Sigmoid colon (tissue), 7 donors: Measurements from ENCODE around the gene PLAAT4. TPM values are rescaled to one million over a fixed set of nuclear protein-coding genes. Genes with fewer than 3 reads are reported as not detected.
A peak's percentile ranks its signal among the peaks of the same experiment; 100 is the strongest.

Experiments used
- DNase-seq: peaks from one replicate; pipeline ENCODE4 v3.0.0-alpha.2; 2019
- H3K27ac ChIP-seq, 4 donors: fragments of 200-600 bp; sonication (generic); one replicate each; pipeline ENCODE4 v1.5.1; 2016 to 2019; ENCODE audit warnings: mild to moderate bottlenecking in 1 of 4
- H3K27me3 ChIP-seq, 3 donors: fragments of 200-600 bp; sonication (generic); one replicate each; pipeline ENCODE4 v1.5.1; 2019; ENCODE audit warnings: mild to moderate bottlenecking in 1 of 3
- H3K36me3 ChIP-seq, 4 donors: fragments of 200-600 bp; sonication (generic); one replicate each; pipeline ENCODE4 v1.5.1; 2016 to 2019
- H3K4me1 ChIP-seq, 4 donors: fragments of 200-600 bp; sonication (generic); one replicate each; pipeline ENCODE4 v1.5.1; 2017 to 2019
- H3K4me3 ChIP-seq, 4 donors: fragments of 200-600 bp; sonication (generic); one replicate each; pipeline ENCODE4 v1.5.1; 2017 to 2019; ENCODE audit warnings: mild to moderate bottlenecking in 2 of 4, moderate library complexity in 1 of 4
- H3K9me3 ChIP-seq, 4 donors: fragments of 200-600 bp in 3 of 4; sonication (generic) in 3 of 4; one replicate each; pipeline versions ENCODE4 v1.5.1 to v1.6.1; 2013 to 2019
- EP300 ChIP-seq, 4 donors: sonication (generic); formaldehyde crosslinking; IDR thresholded peaks; one replicate each; pipeline ENCODE4 v1.6.1; 2017; ENCODE audit warnings: antibody characterized with exemption in 4 of 4
- POLR2A ChIP-seq, 2 donors: fragments of 450-650 bp; IDR thresholded peaks; one replicate each; pipeline ENCODE4 v1.6.1; 2016; ENCODE audit warnings: antibody characterized with exemption in 2 of 2, mild to moderate bottlenecking in 2 of 2, moderate library complexity in 2 of 2
- POLR2AphosphoS5 ChIP-seq, 4 donors: sonication (generic); formaldehyde crosslinking; IDR thresholded peaks; one replicate each; pipeline ENCODE4 v1.6.1; 2017; ENCODE audit warnings: antibody characterized with exemption in 4 of 4
- WGBS, 2 donors: extraction: QIAGEN DNeasy Blood & Tissue Kit; methylation state at CpG; one replicate each; pipeline ENCODE4 v1.1.7; 2013; 5-methylcytosine and 5-hydroxymethylcytosine counted together
- intact Hi-C: fragments of 100-400 bp; cut with DNase I; formaldehyde crosslinking; loops from one replicate; pipeline ENCODE4 v1.15.1; 2023
- polyA plus RNA-seq, 3 donors: library from polyadenylated mRNA; stranded (reverse); fragments of 200-250 nt; gene quantifications; one replicate each; pipeline ENCODE4 v1.2.3, GENCODE V29; 2013
- total RNA-seq, 4 donors: library from RNA; depleted of rRNA; stranded (reverse); fragments of >200 nt; gene quantifications; one replicate each; pipeline ENCODE4 v1.1.0, GENCODE V29; 2016
- TF ChIP-seq, protein P1 (sequence below), 4 experiments: fragments of 450-650 bp in 3 of 4; fragments of 200-600 bp in 1 of 4; IDR thresholded peaks; one replicate each; pipeline ENCODE4 v1.5.1; 2016 to 2019; ENCODE audit warnings: antibody characterized with exemption in 4 of 4, mild to moderate bottlenecking in 3 of 4, moderate library complexity in 2 of 4
- donor health status: healthy with polysubstance abuse.
- donor health status: Bipolar disorder and iron deficiency.
- donor health status: healthy.

The PLAAT4 gene
- total and polyA plus RNA-seq, 7 donors, result 36.7 to 262 (median 49.9) TPM

DNA sequence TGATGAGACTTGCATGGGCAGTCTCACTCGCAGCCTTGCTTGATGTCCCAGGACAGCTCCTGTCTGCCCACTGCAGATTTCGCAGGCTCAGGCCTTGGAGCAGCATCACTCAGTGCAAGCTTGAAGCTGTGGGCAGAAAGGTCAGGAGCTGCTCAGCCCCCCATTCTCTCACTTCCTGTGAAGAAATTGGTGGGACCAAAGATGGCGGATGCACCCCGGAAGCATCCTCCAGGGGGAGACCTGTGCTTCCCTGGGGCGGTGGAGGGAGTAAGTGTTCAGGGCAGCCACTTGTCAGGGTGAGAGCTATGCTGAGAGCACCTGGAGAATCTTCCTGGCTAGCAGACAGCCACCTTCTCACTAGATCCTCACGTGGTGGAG lies 15.3 kb downstream of the PLAAT4 start:
- Histone ChIP-seq H3K4me3 (no peak overlapping the region), H3K36me3 (peaks cover 0 to 6% (median 0%) of the 10 kb centered on the region in 4 donors), H3K27ac (no peak overlapping the region), H3K9me3 (no peaks in the 10 kb centered on the region), H3K27me3 (no peaks in the 10 kb centered on the region), H3K4me1 (no peaks in the 10 kb centered on the region)
- 85 to 91% methylated on average over 6 of the region's 6 CpGs for WGBS, 2 donors
- intact Hi-C loops, result no loop called here
- DNase-seq, result peak; percentile 46
- no peak for TF ChIP-seq POLR2A (IDR thresholded peaks at IDR 0.05)
- TF ChIP-seq, protein P1, sequence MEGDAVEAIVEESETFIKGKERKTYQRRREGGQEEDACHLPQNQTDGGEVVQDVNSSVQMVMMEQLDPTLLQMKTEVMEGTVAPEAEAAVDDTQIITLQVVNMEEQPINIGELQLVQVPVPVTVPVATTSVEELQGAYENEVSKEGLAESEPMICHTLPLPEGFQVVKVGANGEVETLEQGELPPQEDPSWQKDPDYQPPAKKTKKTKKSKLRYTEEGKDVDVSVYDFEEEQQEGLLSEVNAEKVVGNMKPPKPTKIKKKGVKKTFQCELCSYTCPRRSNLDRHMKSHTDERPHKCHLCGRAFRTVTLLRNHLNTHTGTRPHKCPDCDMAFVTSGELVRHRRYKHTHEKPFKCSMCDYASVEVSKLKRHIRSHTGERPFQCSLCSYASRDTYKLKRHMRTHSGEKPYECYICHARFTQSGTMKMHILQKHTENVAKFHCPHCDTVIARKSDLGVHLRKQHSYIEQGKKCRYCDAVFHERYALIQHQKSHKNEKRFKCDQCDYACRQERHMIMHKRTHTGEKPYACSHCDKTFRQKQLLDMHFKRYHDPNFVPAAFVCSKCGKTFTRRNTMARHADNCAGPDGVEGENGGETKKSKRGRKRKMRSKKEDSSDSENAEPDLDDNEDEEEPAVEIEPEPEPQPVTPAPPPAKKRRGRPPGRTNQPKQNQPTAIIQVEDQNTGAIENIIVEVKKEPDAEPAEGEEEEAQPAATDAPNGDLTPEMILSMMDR (IDR thresholded peaks at IDR 0.05), result no peak
- no peak for TF ChIP-seq POLR2AphosphoS5 (IDR thresholded peaks at IDR 0.05)
- TF ChIP-seq EP300 (IDR thresholded peaks at IDR 0.05), result no peak

DNA sequence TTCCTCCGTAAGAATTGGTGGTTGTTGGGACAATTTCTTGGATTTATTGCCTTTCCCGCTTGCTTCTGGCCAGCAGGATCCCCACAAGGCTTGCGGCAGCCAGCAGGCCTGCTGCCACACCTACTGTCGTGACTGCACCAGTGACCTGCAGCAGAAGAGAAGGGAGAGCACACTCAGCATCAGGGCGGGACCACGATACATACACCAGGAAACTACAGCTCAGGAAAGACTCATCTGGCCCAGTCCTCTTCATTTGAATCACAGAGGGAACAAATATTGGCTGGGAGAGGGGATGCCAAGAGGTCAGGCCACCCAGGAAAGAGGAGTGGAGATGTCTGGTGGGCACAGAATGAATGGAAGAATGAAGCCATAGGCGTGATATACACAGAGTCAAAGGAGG lies 16.3 kb downstream of the PLAAT4 start:
- Histone ChIP-seq H3K4me3 (no peak overlapping the region), H3K4me1 (no peaks in the 10 kb centered on the region), H3K9me3 (no peaks in the 10 kb centered on the region), H3K27me3 (no peaks in the 10 kb centered on the region), H3K27ac (no peak overlapping the region), H3K36me3 (no peaks in the 10 kb centered on the region)
- intact Hi-C loops, result no loop called here
- 36 to 77% methylated on average over 7 of the region's 7 CpGs for WGBS, 2 donors
- TF ChIP-seq POLR2A (IDR thresholded peaks at IDR 0.05) (no peak), POLR2AphosphoS5 (IDR thresholded peaks at IDR 0.05) (no peak), EP300 (IDR thresholded peaks at IDR 0.05) (no peak)
- TF ChIP-seq, protein P1 (IDR thresholded peaks at IDR 0.05), result no peak
- peak; percentile 30 for DNase-seq

DNA sequence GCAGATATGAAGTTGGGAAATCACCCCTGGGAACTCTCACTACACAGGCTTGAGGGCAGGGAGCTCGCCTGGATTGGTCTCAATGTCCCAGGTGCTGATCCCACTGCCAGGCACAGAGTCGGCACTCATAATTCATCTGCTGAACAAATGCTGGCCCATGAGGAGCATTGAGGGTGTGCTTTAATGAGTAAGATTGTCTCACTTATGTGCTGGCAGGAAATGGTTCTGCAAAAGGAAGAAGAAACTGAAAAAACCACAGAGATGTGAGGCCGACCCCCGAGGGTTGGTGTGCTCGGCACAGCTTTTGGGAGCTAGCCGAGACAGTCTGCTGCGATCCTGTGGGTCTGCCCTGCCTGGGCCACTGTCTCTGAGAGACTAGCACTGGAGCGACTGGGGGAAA lies 17.2 kb downstream of the PLAAT4 start:
- peak; percentile 35 for DNase-seq
- intact Hi-C loops, result no loop called here
- TF ChIP-seq EP300 (IDR thresholded peaks at IDR 0.05) (no peak), POLR2A (IDR thresholded peaks at IDR 0.05) (no peak), POLR2AphosphoS5 (IDR thresholded peaks at IDR 0.05) (no peak)
- H3K4me1 ChIP-seq, result no peaks in the 10 kb centered on the region
- no peak overlapping the region for H3K4me3 ChIP-seq
- H3K27me3 ChIP-seq, result no peaks in the 10 kb centered on the region
- WGBS, 2 donors, result 44 to 79% methylated on average over 8 of the region's 8 CpGs
- no peaks in the 10 kb centered on the region for H3K36me3 ChIP-seq
- no peaks in the 10 kb centered on the region for H3K9me3 ChIP-seq
- no peak overlapping the region for H3K27ac ChIP-seq

DNA sequence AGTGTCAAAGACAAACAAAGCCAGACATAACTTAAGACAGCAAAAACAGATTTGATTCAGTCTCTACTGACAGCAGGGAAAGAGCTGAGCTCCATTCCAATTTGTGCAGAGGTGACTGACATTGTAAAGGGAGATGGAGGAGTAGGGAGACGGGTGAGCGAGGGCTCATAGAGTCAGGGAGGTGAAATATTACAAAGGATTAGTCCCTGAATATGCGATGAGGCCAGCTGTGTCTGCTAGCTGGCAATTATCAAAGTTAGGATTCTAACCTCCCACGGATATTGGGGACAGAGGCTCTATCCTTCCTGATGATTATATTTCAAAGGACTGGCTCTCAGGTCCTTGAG lies 18.2 kb downstream of the PLAAT4 start:
- no peak overlapping the region for H3K27ac ChIP-seq
- H3K4me1 ChIP-seq, result no peaks in the 10 kb centered on the region
- intact Hi-C loops, result no loop called here
- no peaks in the 10 kb centered on the region for H3K27me3 ChIP-seq
- no peak overlapping the region for H3K4me3 ChIP-seq
- no peak for DNase-seq
- no peaks in the 10 kb centered on the region for H3K36me3 ChIP-seq
- TF ChIP-seq, protein P1 (IDR thresholded peaks at IDR 0.05), result no peak
- no peak for TF ChIP-seq POLR2A (IDR thresholded peaks at IDR 0.05)
- no peak for TF ChIP-seq EP300 (IDR thresholded peaks at IDR 0.05)
- no peak for TF ChIP-seq POLR2AphosphoS5 (IDR thresholded peaks at IDR 0.05)
- 92 to 93% methylated on average over 4 of the region's 4 CpGs for WGBS, 2 donors
- H3K9me3 ChIP-seq, result no peaks in the 10 kb centered on the region

DNA sequence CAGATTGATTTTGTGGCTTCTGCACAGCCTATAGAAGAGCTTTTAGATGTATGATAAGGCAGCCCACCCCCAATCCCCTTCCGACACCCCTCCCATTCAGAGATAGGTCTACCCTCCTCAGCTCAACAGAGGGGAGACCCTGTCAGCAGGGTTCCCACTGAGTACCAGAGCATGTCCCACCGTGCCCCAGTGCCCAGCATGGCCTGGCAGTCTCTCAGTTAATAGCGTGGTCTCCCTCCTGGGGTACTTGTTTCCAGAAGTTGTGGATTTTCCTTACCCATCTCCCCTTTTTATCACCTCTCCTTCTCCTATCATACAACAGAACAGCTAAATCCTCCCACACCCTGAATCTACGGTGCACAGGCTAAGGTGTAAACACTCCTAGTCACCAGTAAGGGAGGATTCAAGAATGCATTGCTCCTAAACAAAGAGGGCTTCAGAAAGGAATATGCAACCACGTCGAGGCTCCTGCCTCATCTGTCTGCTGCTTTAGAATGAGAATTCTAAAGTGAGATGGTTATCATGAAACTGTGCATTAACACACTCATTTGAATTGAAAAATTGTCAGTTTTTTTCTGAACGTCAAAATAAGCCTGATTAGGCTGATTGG lies 19.9 kb downstream of the PLAAT4 start:
- 72 to 78% methylated on average over 7 of the region's 7 CpGs for WGBS, 2 donors
- intact Hi-C loops, result no loop called here

More for the DNA sequence above, 19.9 kb downstream of the PLAAT4 start:
- Histone ChIP-seq H3K4me1 (no peaks in the 10 kb centered on the region), H3K4me3 (no peak overlapping the region), H3K27me3 (no peaks in the 10 kb centered on the region), H3K9me3 (no peaks in the 10 kb centered on the region), H3K36me3 (no peaks in the 10 kb centered on the region), H3K27ac (no peak overlapping the region)
- TF ChIP-seq POLR2AphosphoS5 (IDR thresholded peaks at IDR 0.05) (no peak), EP300 (IDR thresholded peaks at IDR 0.05) (no peak), POLR2A (IDR thresholded peaks at IDR 0.05) (no peak)
- TF ChIP-seq, protein P1 (IDR thresholded peaks at IDR 0.05), result no peak
- no peak for DNase-seq
